Ishikawa (cell line): Measurements from ENCODE around the gene BMPR1B.

ENCODE experiments used
- CEBPB ChIP-seq: IDR thresholded peaks from 2 replicates; pipeline ENCODE4 v1.6.1; 2012
- MAX ChIP-seq: IDR thresholded peaks from 2 replicates; pipeline ENCODE4 v1.6.1; 2012
- TAF1 ChIP-seq: IDR thresholded peaks from 2 replicates; pipeline ENCODE4 v1.6.1; 2012; ENCODE audit warnings: low read depth, mild to moderate bottlenecking

GRCh38 chr4:94744850-94745249 is 12.9 kb upstream of the BMPR1B start:
- TF ChIP-seq TAF1 (no peak), CEBPB (no peak), MAX (no peak)
